GM19043 (cell line): ENCODE results near the gene ITGA4.
"Not testable (repeated sequence)": the region's sequence is repeated elsewhere in the genome, so short reads cannot be mapped to it uniquely, and the experiment has no call there.

ENCODE experiments used
- ATAC-seq: cut with Tn5 transposase; IDR thresholded peaks from one replicate; pipeline ENCODE4 v1.9.1; 2021; ENCODE audit warnings: low read depth; ENCODE audit not compliant: unreplicated experiment

Gene ITGA4

GRCh38 chr2:181457121-181457740, at the start of gene ITGA4:
Gene ITGA4, plus strand, starts transcription at chr2:181457386. Its CDS starts 269 bp downstream, at chr2:181457655.
- peak; percentile 62 for ATAC-seq

DNA sequence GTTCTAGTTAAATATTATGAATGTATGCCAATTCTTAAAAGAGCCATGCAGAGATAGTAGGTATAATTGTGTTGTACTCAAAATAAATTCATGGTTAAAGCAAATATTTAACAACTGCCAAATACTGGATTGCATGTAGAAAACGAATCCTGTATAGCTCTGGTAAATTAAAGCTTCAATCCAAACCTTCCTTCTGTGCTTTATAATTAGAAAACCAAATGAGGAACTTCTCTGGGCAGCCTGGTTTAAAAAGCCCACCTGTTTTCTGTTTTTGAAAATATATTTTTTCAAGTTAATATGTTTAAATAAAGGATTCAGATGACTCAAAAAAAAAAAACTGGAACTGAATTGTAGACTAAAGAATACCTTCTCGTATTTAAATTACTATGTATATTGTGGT, 48.3 kb upstream of the ITGA4 start:
- ATAC-seq, result no peak

DNA sequence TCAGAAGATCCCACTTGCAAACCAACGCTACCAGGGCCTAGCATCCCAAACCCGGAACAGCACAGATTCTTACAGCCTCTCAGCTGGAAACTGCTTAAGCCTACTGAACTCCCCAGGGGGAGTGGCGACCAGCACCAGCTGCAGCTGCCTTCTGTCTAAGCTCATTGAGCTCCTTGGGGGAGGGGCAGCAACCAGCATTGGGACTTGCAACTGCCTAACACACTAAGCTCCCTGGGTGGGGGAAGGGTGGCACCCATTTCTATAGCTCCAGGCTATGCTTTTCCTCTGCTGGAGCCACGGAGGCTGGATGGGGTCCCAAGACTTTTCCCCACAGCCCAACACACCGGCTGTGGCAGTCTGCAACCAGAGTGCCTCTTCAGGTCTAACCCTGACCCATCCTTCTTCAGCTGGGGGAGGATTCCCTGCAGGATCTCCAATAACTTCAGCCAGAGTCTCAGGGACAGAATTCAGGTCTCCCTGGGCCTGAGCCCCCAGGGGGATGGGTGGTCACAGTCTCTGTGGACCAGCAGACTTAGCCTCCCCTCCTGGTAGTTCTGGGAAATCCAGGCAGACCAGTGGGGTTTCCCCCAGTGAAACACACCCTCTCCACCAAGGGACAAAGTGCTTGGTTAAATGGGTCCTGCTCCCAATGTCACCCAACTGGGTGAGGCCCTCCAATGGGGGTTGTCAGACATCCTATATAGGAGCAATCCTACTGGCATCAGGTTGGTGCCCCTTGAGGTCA, 45.9 kb upstream of the ITGA4 start:
- peak; percentile 96 for ATAC-seq

- no peak for ATAC-seq
Observed at GRCh38 chr2:181419129-181419855, 37.9 kb upstream of the ITGA4 start.

GRCh38 chr2:181420259-181421130, 36.7 kb upstream of the ITGA4 start:
- ATAC-seq, result no peak

GRCh38 chr2:181421131-181421458, 36.1 kb upstream of the ITGA4 start:
- no peak for ATAC-seq

DNA sequence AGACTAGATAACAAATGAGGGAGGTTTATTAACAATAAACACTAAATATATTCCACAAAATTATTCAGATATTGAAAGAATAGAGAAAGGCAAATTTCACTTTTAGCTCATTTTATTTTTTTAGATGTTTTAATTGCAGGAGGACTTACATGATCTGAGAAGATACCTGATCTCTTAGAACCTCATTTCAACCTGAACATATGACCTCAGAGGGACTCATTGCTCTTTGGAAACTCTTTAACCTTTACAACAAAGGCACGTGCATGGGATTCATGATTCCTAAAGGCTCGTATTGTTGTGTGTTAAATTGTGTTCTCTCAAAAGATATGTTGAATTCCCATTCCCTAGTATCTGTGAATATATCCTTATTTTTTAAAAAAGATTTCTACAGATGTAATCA, 35.7 kb upstream of the ITGA4 start:
- ATAC-seq, result no peak

DNA sequence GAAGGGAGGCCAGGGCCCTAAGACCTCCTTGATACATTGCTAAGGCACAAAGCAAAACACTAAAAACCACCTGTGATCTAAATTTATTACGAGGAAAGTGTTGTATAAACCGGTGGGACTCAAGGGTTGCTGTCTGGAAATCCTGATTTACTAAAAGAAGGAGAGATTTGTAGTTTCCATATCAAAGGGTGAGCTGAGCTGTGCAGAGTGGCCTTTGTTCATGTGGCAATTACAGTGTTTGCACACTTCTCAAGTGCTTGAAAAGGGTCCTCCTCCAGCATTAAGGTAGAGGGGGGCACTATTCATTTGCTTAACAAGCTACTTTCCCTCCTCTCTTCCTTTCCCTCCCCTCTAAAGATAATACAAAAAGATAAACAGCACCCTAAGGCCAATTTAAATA, 30.5 kb upstream of the ITGA4 start:
- no peak for ATAC-seq

DNA sequence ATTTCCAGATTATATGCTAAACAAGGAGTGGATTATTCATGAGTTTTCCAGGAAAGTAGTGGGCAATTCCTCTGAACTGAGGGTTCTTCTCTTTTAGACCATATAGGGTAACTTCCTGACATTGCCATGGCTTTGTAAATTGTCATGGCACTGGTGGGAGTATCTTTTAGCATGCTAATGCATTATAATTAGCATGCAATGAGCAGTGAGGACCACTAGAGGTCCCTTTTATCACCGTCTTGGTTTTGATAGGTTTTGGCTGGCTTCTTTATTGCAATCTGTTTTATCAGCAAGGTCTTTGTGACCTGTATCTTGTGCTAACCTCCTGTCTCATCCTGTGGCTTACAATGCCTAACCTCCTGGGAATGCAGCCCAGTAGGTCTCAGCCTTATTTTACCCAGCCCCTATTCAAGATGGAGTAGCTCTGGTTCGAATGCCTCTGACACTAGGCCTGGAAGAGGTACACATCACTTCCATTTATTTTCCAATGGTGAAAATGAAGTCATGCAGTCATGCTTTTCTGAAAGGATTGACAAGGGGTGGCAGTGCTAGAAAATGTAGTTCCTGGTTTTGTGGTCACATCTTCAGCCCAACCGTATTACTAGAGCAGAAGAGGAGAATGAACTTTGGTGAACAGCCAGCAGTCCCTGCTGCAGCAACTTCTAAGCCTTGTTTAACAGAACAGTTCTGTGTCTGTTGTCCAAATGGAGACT, 26.6 kb upstream of the ITGA4 start:
- ATAC-seq, result no peak

DNA sequence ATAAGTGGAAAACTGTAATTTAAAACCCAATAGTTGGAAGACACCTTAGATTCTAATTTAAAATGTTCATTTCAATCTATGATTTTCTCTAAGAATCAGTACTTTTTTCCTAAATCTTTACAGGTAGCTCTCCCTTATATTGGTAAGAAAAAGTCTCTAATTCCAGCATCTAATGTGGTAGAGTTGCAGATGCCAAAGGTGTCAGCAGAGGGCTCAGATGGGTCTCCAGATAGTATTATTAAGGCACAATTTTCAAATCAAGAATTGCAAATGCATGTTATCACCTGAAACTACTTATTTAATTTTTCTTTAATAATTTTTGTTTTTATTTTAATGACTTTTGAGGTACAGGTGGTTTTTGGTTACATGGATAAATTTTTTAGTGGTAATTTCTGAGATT, 25.5 kb upstream of the ITGA4 start:
- no peak for ATAC-seq

GRCh38 chr2:181438261-181438660, 18.9 kb upstream of the ITGA4 start:
- no peak for ATAC-seq

DNA sequence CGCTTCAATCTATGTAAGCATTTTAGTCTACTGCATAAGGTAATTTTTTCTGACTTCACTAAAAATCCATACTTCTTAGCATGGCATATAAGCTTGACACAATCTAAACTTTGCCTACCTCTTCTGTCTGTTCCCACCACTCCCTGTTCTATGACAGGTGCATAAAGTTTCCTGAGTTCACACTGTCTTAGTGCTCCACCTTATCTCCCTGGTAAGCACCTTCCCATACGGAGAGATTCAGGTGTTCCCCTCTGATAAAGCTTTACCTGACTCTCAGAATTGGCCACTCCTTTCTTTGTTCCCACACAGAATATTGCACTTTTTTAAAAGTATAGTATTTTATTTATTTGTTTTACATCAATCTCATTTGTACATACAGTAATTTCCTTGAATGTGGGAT, 16.8 kb upstream of the ITGA4 start:
- ATAC-seq, result no peak

- ATAC-seq, result no peak
Observed at GRCh38 chr2:181440919-181441318, 16.3 kb upstream of the ITGA4 start.

DNA sequence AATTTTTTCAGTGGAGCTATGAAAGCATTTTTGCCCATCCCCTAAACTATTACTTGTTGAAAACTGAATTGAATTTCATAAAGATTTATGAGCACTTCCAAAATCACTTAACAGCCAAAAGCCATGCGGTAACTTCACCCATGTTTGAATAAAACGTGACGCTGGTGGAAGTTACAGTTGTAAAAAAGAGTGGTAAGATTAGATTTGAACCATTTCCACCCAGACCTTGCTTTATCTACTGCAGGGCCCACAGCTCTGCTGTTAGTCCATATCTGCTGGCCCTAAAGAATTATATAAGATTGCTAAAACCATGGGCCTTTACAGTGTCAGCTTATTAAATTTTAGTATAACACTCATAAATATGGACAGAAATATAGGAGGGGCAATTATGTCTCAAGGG, 15.5 kb upstream of the ITGA4 start:
- no peak for ATAC-seq

DNA sequence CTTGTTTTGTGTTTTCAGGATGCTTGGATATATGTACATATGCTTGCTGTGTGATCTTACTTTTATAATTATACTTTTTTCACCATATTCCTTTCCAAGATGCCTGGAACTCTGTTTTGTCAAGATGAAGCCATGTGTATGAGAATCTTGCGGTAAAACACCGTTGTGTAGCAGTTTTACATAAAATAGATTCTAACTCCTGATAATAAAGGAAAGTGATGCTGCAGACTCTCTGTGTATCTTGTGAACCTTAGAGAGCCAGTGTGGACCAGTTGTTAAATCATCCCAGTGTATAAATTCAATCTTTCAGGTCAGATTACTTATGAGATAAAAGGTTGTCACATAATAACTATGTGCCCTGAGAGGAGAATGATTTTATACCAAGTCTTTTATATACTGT, 12.5 kb upstream of the ITGA4 start:
- ATAC-seq, result no peak

DNA sequence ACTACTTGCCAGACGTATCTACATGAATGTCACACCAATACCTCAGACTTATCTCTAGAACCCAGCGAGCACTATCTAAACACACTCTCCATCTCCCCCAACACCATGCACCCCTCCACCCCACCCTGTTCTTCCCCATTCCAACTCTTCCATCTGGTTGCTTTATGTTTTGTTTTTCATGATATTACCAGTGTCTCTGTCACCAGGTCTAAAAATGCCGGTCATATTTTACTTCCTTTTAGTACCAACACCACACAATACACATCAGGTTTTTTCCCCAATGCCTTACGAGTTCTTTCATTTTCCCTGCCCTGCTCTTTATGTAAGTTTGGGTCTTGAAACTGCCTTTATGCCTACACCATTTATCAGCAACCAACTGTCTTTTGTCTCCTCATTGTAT, 10.2 kb upstream of the ITGA4 start:
- no peak for ATAC-seq

- not testable (repeated sequence) for ATAC-seq
Observed at GRCh38 chr2:181449278-181449677, 7.9 kb upstream of the ITGA4 start.

GRCh38 chr2:181454686-181455450, 2.3 kb upstream of the ITGA4 start:
- no peak for ATAC-seq

GRCh38 chr2:181456660-181457120, 496 bp upstream of the ITGA4 start:
- peak; percentile 72 for ATAC-seq
